GM19397 (cell line): ENCODE data around the gene LTBP4.

Experiments
- ATAC-seq: cut with Tn5 transposase; IDR thresholded peaks from one replicate; pipeline ENCODE4 v1.9.1; 2021; ENCODE audit warnings: mild to moderate bottlenecking, moderate library complexity; ENCODE audit not compliant: unreplicated experiment

LTBP4 gene

GRCh38 chr19:40662925-40663694 is 61.9 kb downstream of the LTBP4 start:
- peak; percentile 85 for ATAC-seq

- no peak for ATAC-seq
Measured at GRCh38 chr19:40663695-40664692, 62.8 kb downstream of the LTBP4 start.

GRCh38 chr19:40666803-40667438 is 65.8 kb downstream of the LTBP4 start:
- no peak for ATAC-seq

GRCh38 chr19:40667602-40668001 is 66.4 kb downstream of the LTBP4 start:
- ATAC-seq = no peak

GRCh38 chr19:40668991-40669614 is 67.9 kb downstream of the LTBP4 start:
- ATAC-seq = no peak

GRCh38 chr19:40671404-40671803 is 70.2 kb downstream of the LTBP4 start:
- ATAC-seq = no peak

GRCh38 chr19:40672038-40672437 is 70.9 kb downstream of the LTBP4 start:
- no peak for ATAC-seq

GRCh38 chr19:40672573-40673299 is 71.6 kb downstream of the LTBP4 start:
- no peak for ATAC-seq

GRCh38 chr19:40673397-40673796 is 72.2 kb downstream of the LTBP4 start:
- no peak for ATAC-seq

GRCh38 chr19:40674291-40674690 is 73.1 kb downstream of the LTBP4 start:
- ATAC-seq = no peak

GRCh38 chr19:40677156-40677555 is 76.0 kb downstream of the LTBP4 start:
- ATAC-seq = no peak
